NB4 (cell line): ENCODE measurements around the gene LDLRAD3.

Experiments used
- POLR2A ChIP-seq: IDR thresholded peaks from 2 replicates; pipeline ENCODE4 v1.6.1; 2011; ENCODE audit warnings: mild to moderate bottlenecking; ENCODE audit not compliant: insufficient read length; ENCODE audit errors: extremely low read depth
- TF ChIP-seq, protein P1 (sequence below): IDR thresholded peaks from one replicate; pipeline ENCODE4 v1.5.1; 2012; ENCODE audit warnings: low read depth, low read length
- TF ChIP-seq, protein P2 (sequence below): IDR thresholded peaks from 2 replicates; pipeline ENCODE4 v1.6.1; 2011; ENCODE audit warnings: low read depth, low read length

DNA sequence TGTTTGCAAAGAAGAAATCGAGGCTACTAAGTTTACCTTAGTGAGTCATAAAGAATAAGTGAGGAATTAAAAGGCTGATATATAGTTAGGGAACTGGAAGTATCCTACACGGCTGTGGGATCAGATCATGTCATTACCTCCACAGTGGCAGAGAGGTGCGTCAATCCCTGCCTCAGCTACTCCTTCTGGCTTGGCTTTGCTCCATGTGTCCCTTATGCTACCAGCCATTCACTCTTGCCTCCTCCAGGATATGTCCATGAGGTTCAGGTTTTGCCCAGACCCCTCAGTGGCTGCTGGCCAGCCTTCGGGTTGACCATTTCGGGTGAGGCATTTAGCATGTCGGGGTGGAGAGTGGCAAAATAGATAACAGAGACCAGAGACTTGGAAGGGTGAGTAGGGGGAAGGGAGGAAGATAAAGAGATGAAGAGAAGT, 153.4 kb downstream of the LDLRAD3 start:
- TF ChIP-seq, protein P1, sequence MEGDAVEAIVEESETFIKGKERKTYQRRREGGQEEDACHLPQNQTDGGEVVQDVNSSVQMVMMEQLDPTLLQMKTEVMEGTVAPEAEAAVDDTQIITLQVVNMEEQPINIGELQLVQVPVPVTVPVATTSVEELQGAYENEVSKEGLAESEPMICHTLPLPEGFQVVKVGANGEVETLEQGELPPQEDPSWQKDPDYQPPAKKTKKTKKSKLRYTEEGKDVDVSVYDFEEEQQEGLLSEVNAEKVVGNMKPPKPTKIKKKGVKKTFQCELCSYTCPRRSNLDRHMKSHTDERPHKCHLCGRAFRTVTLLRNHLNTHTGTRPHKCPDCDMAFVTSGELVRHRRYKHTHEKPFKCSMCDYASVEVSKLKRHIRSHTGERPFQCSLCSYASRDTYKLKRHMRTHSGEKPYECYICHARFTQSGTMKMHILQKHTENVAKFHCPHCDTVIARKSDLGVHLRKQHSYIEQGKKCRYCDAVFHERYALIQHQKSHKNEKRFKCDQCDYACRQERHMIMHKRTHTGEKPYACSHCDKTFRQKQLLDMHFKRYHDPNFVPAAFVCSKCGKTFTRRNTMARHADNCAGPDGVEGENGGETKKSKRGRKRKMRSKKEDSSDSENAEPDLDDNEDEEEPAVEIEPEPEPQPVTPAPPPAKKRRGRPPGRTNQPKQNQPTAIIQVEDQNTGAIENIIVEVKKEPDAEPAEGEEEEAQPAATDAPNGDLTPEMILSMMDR, result no peak
- no peak for TF ChIP-seq POLR2A
- TF ChIP-seq, protein P2, sequence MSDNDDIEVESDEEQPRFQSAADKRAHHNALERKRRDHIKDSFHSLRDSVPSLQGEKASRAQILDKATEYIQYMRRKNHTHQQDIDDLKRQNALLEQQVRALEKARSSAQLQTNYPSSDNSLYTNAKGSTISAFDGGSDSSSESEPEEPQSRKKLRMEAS, result no peak
